Right atrium auricular region (tissue), 2 donors: ENCODE measurements around the gene TSPAN3. TPM values are rescaled to one million over a fixed set of nuclear protein-coding genes. Genes with fewer than 3 reads are reported as not detected.

Source experiments
- DNase-seq: peaks from one replicate; pipeline ENCODE4 v3.0.0-alpha.2; 2019; ENCODE audit warnings: low spot score
- H3K27ac ChIP-seq, 2 donors: fragments of 200-600 bp; sonication (generic); 1 replicate in 1 of 2; 2 replicates in 1 of 2; pipeline ENCODE4 v1.5.1; 2016 to 2019
- H3K27me3 ChIP-seq, 2 donors: fragments of 200-600 bp; sonication (generic); one replicate each; pipeline versions ENCODE4 v1.5.1 to v1.6.0; 2017 to 2019
- H3K36me3 ChIP-seq: fragments of 200-600 bp; sonication (generic); one replicate; pipeline ENCODE4 v1.5.1; 2016
- H3K4me1 ChIP-seq, 2 donors: fragments of 200-600 bp; sonication (generic); one replicate each; pipeline versions ENCODE4 v1.5.1 to v1.6.0; 2017 to 2019
- H3K4me3 ChIP-seq, 2 donors: fragments of 200-600 bp; sonication (generic); 1 replicate in 1 of 2; 2 replicates in 1 of 2; pipeline ENCODE4 v1.5.1; 2017 to 2019; ENCODE audit warnings: mild to moderate bottlenecking in 1 of 2, moderate library complexity in 1 of 2
- H3K9me3 ChIP-seq, 2 donors: fragments of 200-600 bp; sonication (generic); one replicate each; pipeline ENCODE4 v1.5.1; 2019
- total RNA-seq, 2 donors: library from RNA; depleted of rRNA; stranded (reverse); fragments of >200 nt; gene quantifications; one replicate each; pipeline ENCODE4 v1.1.0, GENCODE V29; 2016
- TF ChIP-seq, protein P1 (sequence below), 2 donors: fragments of 200-600 bp; sonication (generic); IDR thresholded peaks; one replicate each; pipeline ENCODE4 v1.5.1; 2019; ENCODE audit warnings: antibody characterized with exemption in 2 of 2

Gene TSPAN3
- total RNA-seq, 2 donors from 2014 or later: 191 to 361 TPM

DNA sequence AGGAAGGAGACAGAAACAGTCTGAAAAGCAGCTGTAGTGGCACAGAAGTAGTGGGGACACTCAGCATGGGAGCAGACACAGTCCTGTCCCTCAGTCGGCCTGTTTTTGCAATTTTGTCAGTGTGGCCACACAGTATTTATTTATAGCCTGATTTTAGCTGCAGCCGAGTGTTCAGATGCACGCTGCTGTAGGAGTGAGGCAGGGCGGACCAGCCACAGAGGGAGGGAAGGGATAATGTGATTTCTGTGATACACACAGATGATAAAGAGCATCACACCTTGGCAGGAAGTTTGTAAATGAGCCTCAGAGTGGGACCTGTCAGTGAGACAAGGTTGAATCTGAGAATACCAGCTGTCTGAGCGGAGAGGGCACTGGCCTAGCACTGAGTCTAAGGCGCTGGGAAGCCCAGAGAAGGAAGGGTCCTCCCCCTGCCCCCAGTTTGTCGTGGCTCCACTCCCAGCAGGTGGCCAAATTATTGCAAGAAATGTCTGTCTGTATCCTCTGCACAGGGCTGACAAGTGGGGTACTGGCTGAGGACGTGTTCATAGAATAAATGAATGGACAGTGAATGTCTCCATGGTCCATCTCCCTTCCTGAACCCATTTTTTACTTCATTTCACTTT, 72.1 kb downstream of the TSPAN3 start:
- Histone ChIP-seq H3K36me3 (no peaks in the 10 kb centered on the region), H3K27me3 (no peaks in the 10 kb centered on the region), H3K4me3 (no peak overlapping the region), H3K27ac (no peak overlapping the region), H3K9me3 (no peaks in the 10 kb centered on the region), H3K4me1 (peaks cover 0 to 20% of the 10 kb centered on the region in 2 donors)
- DNase-seq: no peak
- TF ChIP-seq, protein P1, sequence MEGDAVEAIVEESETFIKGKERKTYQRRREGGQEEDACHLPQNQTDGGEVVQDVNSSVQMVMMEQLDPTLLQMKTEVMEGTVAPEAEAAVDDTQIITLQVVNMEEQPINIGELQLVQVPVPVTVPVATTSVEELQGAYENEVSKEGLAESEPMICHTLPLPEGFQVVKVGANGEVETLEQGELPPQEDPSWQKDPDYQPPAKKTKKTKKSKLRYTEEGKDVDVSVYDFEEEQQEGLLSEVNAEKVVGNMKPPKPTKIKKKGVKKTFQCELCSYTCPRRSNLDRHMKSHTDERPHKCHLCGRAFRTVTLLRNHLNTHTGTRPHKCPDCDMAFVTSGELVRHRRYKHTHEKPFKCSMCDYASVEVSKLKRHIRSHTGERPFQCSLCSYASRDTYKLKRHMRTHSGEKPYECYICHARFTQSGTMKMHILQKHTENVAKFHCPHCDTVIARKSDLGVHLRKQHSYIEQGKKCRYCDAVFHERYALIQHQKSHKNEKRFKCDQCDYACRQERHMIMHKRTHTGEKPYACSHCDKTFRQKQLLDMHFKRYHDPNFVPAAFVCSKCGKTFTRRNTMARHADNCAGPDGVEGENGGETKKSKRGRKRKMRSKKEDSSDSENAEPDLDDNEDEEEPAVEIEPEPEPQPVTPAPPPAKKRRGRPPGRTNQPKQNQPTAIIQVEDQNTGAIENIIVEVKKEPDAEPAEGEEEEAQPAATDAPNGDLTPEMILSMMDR (IDR thresholded peaks at IDR 0.05): no peak

DNA sequence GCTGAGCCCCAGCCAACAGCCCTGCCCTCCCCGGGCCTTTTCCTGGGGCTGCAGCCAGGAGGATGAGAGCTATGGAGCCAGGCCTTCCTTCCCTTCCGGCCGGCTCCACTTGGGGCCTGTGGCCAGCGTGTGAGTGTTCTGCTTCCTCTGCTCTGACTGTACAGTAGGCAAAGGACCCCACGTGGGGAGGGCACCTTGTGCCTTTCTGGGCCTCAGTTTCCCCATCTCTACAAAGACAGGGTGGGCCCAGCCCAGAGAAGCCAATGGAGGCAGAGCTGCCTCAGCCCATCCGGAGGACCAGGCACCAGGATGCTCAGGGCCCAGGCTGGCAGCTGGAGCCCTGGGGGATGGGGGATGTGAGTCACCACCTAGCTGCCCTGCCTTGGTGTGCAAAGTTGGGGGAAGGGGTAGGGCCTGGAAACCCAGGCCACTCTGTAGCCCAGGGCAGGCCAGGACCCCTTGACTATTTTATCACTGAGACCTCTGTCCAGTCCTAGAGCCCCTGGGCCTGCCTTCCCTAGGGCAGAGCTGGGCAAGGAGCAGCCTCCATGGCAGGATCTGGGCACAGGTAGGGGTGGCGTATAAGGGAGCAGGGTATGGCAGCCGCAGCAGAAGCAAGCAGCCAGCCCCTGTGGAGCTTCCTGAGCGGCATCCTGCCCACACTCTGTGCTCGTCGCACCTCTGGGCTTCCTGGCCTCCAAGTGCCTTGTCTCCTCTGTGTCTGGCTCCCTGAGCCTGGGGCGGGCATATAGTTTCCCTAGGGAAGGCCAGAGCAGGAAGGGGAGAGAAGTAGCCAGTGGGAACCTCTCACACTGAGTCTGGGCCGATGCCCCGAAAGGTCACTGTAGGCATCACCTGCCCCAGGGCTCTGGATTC, 74.1 kb downstream of the TSPAN3 start:
- TF ChIP-seq, protein P1 (IDR thresholded peaks at IDR 0.05): no peak
- peak overlapping the region in 1 of 2 donors; percentile 56 for H3K27ac ChIP-seq
- no peaks in the 10 kb centered on the region for H3K9me3 ChIP-seq
- no peaks in the 10 kb centered on the region for H3K36me3 ChIP-seq
- no peaks in the 10 kb centered on the region for H3K27me3 ChIP-seq
- DNase-seq: no peak
- peak overlapping the region; percentile 5 to 14 for H3K4me3 ChIP-seq
- H3K4me1 ChIP-seq: peaks cover 0 to 20% of the 10 kb centered on the region in 2 donors

DNA sequence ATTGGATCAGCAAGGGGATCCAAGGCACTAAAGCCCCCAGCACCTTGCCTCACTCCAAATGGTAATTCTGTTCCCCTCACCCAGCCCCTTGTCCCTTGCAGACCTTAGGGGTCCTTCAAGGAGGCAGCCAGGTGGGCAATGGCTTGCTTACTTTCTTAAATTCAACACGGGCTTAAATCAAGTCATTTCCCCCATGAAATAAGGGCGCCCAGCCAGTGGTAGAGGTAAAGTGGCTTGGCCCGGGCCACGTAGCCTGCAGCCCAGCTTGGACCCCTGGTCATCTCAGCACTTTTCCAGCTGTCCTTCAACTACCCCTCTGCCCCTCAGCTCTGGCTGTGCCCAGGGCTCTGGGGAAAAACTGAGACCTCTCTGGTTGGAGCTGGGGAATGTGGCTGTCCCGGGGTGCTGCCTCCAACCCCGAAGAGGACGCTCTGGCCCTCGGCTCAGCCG, 74.8 kb downstream of the TSPAN3 start:
- no peak for DNase-seq
- H3K9me3 ChIP-seq: no peaks in the 10 kb centered on the region
- no peaks in the 10 kb centered on the region for H3K27me3 ChIP-seq
- H3K4me3 ChIP-seq: peak overlapping the region; percentile 5 to 14
- peak overlapping the region in 1 of 2 donors; percentile 56 for H3K27ac ChIP-seq
- peaks cover 0 to 20% of the 10 kb centered on the region in 2 donors for H3K4me1 ChIP-seq
- no peaks in the 10 kb centered on the region for H3K36me3 ChIP-seq
- TF ChIP-seq, protein P1 (IDR thresholded peaks at IDR 0.05): no peak

DNA sequence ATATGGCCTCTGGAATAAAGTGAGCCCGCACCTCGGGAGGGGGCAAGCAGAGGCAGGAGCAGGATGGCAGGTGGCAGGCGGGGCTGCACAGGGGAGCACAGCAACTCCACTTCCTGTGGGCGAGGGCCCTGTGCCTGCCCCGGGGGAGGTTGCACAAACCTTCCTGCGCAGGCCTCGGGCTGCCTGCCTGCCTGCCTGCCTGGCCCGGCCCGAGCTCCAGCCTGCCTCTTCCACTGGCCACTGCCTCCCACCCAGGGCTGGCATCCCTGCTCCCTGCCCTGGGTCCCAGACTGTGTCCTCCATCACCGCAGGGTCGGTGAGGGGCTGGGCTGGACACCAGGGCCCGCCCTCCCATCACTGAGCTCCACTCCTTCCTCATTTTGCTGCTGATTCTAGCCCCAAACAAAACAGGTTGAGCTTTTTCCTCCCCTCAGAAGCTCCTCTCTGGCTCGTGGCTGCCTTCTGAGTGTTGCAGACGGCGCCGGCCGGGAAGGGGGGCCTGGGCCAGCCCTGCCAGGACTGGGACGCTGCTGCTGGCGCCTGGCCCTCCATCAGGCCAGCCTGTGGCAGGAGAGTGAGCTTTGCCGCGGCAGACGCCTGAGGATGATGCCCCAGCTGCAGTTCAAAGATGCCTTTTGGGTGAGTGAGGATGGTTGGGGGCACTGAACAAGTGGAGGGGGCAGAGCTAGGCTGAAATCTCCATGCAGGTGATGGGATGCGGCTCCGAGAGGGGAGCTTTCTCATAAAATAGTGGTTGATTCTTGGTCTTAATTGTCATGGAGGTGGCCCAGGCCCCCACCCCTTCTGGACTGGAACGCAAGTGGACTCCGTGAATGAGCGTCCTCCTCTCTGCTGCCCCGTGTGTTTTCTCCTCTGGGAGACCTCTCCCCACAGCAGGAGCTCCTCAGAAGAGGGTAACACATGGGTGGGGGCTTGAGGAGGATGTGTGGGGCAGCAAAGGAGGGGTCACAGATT, 75.7 kb downstream of the TSPAN3 start, which contains the start of gene PSTPIP1:
PSTPIP1 (plus strand) TSS at position 156 of the 975 bp plus-strand sequence; CDS start at position 604, 448 bp downstream.
- no peak for DNase-seq
- Histone ChIP-seq H3K27ac (peak within 1 kb of the TSS; percentile 29 to 56), H3K4me1 (peaks cover 0 to 20% of the 10 kb centered on the region in 2 donors)

More for the DNA sequence above, 75.7 kb downstream of the TSPAN3 start, which contains the start of gene PSTPIP1:
- TF ChIP-seq, protein P1 (IDR thresholded peaks at IDR 0.05): no peak
- Histone ChIP-seq H3K27me3 (no peaks in the 10 kb centered on the region), H3K36me3 (no peaks in the 10 kb centered on the region), H3K4me3 (peak within 1 kb of the TSS in 1 of 2 donors; percentile 31), H3K9me3 (no peaks in the 10 kb centered on the region)
